C1 segment of cervical spinal cord (tissue), 14 donors: ENCODE data around the gene LIPN.

Experiments used
- DNase-seq, 14 donors: peaks; one replicate each; lab custom pipeline; 2025; lab: John Stamatoyannopoulos, UW

Gene LIPN

GRCh38 chr10:88827671-88828070 lies 67.9 kb downstream of the LIPN start:
- no peak for DNase-seq

- no peak for DNase-seq
Observed at GRCh38 chr10:88828310-88828709, 68.5 kb downstream of the LIPN start.
